Caco-2 (cell line): ENCODE measurements around the gene SORCS2. TPM values are rescaled to one million over a fixed set of nuclear protein-coding genes. Genes with fewer than 3 reads are reported as not detected.
A peak's percentile ranks its signal among the peaks of the same experiment; 100 is the strongest.

Experiments used
- BruUV-seq: library from RNA; stranded (reverse); fragments of 400-500 nt; replicated peaks from 2 replicates; lab custom pipeline; 2021; lab: Mats Ljungman, UMichigan
- CTCF ChIA-PET: fragments of 300-600 bp; sonication (Branson Sonifier 250); formaldehyde crosslinking; loops from one replicate; lab custom pipeline; 2022; ENCODE audit warnings: antibody characterized with exemption; lab: Charles Lee
- POLR2A ChIA-PET: fragments of 300-600 bp; sonication (Branson Sonifier 250); formaldehyde crosslinking; loops from one replicate; lab custom pipeline; 2022; ENCODE audit warnings: antibody characterized with exemption; lab: Charles Lee
- DNase-seq, 2 experiments: peaks; one replicate each; pipeline versions ENCODE4 v3.0.0 to v3.0.0-alpha.2; 2020 to 2022
- H3K27me3 ChIP-seq: replicated peaks from 2 replicates; pipeline ENCODE4 v1.6.0; 2011; ENCODE audit warnings: low read length; ENCODE audit not compliant: control insufficient read depth, insufficient read depth
- H3K36me3 ChIP-seq: 2 replicates; pipeline ENCODE4 v1.5.1; 2011; ENCODE audit warnings: low read length; ENCODE audit not compliant: control insufficient read depth, insufficient read depth
- H3K4me1 ChIP-seq: fragments of 250-450 bp; sonication (Bioruptor Pico); 2 replicates; pipeline ENCODE4 v1.5.1; 2020; ENCODE audit warnings: mild to moderate bottlenecking
- H3K4me3 ChIP-seq: 2 replicates; pipeline ENCODE4 v1.5.1; 2011; ENCODE audit warnings: low read depth, mild to moderate bottlenecking, control low read depth, low read length
- H3K9me3 ChIP-seq: fragments of 250-450 bp; sonication (Bioruptor Pico); 2 replicates; pipeline ENCODE4 v1.5.1; 2020; ENCODE audit warnings: mild to moderate bottlenecking, moderate library complexity
- H3K27ac Mint-ChIP-seq: one replicate; pipeline ENCODE4 v1.8.0; 2022; ENCODE audit warnings: mixed read lengths; ENCODE audit not compliant: unreplicated experiment
- H3K27me3 Mint-ChIP-seq: one replicate; pipeline ENCODE4 v1.8.0; 2022; ENCODE audit warnings: mixed read lengths; ENCODE audit not compliant: insufficient read depth, unreplicated experiment
- H3K36me3 Mint-ChIP-seq: one replicate; pipeline ENCODE4 v1.8.0; 2022; ENCODE audit warnings: mild to moderate bottlenecking, mixed read lengths; ENCODE audit not compliant: insufficient read depth, unreplicated experiment
- H3K4me1 Mint-ChIP-seq: one replicate; pipeline ENCODE4 v1.8.0; 2022; ENCODE audit warnings: low read depth, mixed read lengths; ENCODE audit not compliant: unreplicated experiment
- H3K4me3 Mint-ChIP-seq: one replicate; pipeline ENCODE4 v1.8.0; 2022; ENCODE audit warnings: mild to moderate bottlenecking, moderate library complexity, mixed read lengths; ENCODE audit not compliant: unreplicated experiment
- H3K9me3 Mint-ChIP-seq: one replicate; pipeline ENCODE4 v1.8.0; 2022; ENCODE audit warnings: mixed read lengths; ENCODE audit not compliant: unreplicated experiment
- CTCF ChIP-seq, 2 experiments: fragments of 200-600 bp in 1 of 2; IDR thresholded peaks; 1 replicate in 1 of 2; 2 replicates in 1 of 2; pipeline versions ENCODE4 v1.5.1 to v1.8.0; 2011 to 2022; ENCODE audit warnings: antibody characterized with exemption in 1 of 2, control low read depth in 1 of 2, inconsistent platforms in 1 of 2, low read depth in 1 of 2, low read length in 1 of 2, mild to moderate bottlenecking in 1 of 2, moderate library complexity in 1 of 2; ENCODE audit not compliant: insufficient read depth in 1 of 2, severe bottlenecking in 1 of 2, unreplicated experiment in 1 of 2
- intact Hi-C: fragments of 100-400 bp; cut with micrococcal nuclease; formaldehyde crosslinking; loops from one replicate; pipeline ENCODE4 v1.10.0; 2022; ENCODE audit not compliant: unreplicated experiment
- total RNA-seq: library from RNA; stranded (reverse); gene quantifications from 2 replicates; pipeline ENCODE4 v1.2.3, GENCODE V29; 2022

Gene SORCS2
- total RNA-seq, 1 experiment from 2014 or later: 1.6 TPM

DNA sequence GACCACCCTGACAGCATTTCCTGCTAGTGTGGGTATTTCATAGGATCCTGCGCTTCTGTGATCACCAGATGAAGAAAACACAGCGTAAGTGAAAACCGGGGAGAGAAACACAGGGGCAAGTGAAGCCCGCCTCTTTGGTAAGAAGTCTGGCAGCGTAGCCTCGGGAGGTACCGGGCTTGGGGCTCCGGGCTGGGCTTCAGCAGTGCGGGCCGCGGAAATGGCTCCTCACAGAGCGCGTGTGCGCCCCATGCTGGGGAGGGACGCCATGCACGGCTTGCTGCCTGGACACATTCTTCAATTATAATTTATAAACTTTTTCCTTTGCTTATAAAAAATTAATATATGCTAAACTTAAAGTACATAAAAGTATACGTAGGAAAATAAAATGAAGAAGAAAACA lies 595.9 kb downstream of the SORCS2 start:
- no peaks in the 10 kb centered on the region for H3K27me3 ChIP-seq
- H3K27me3 Mint-ChIP-seq: no peaks in the 10 kb centered on the region
- H3K4me3 ChIP-seq: no peak overlapping the region
- H3K36me3 ChIP-seq: no peaks in the 10 kb centered on the region
- no peaks in the 10 kb centered on the region for H3K4me1 Mint-ChIP-seq
- no peaks in the 10 kb centered on the region for H3K9me3 Mint-ChIP-seq
- no peak overlapping the region for H3K4me3 Mint-ChIP-seq
- no peaks in the 10 kb centered on the region for H3K4me1 ChIP-seq
- intact Hi-C loops: no loop called here
- BruUV-seq: no TSS peak
- CTCF ChIA-PET: no interaction called here
- POLR2A ChIA-PET: no interaction called here
- H3K36me3 Mint-ChIP-seq: peaks cover 27% of the 10 kb centered on the region
- no peak for TF ChIP-seq CTCF (IDR thresholded peaks at IDR 0.05; ENCODE audit: insufficient read depth in 1 of 2, low read depth in 1 of 2, low read length in 1 of 2, severe bottlenecking in 1 of 2, unreplicated experiment in 1 of 2)
- no peaks in the 10 kb centered on the region for H3K9me3 ChIP-seq
- DNase-seq: no peak
- no peak overlapping the region for H3K27ac Mint-ChIP-seq

DNA sequence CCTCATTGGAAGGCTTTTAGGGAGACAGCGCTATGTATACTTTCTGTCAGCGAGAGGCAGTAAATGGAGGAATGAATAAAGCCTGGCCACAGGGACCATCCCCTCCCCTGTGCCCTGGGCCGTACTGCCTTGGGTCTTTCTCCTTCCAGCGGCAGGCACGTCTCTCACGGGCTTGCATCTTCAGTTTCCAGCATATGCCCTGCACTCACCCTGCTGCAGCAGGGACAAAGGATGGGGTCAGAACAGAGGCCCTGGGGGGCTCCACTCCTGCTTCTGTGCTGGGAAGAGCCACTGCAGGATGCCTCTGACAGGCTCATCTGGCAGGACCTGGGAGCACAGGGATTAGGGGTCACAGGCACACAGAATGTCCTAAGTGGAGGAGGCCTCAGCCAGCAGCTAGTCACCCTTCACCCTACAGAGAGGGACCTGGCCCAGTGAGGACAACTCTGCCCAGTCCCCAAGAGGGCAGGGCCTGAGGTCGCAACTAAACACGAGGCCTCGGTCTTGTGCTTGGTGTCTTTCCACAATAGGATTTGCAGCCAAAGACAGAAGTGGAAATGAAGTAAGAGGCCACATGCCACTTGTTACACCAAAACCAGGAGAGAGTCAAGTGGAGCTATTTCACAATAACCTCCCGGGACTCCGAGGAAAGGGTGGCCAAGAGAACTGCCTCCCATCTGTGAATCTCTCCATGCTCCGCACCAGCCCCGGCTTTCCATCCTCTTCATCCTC lies 596.5 kb downstream of the SORCS2 start:
- BruUV-seq: no TSS peak
- no peaks in the 10 kb centered on the region for H3K4me1 Mint-ChIP-seq
- H3K36me3 Mint-ChIP-seq: peaks cover 27% of the 10 kb centered on the region

GRCh38 chr4:7790023-7790422 lies 597.7 kb downstream of the SORCS2 start:
- no TSS peak for BruUV-seq
- TF ChIP-seq CTCF (IDR thresholded peaks at IDR 0.05; ENCODE audit: insufficient read depth in 1 of 2, low read depth in 1 of 2, low read length in 1 of 2, severe bottlenecking in 1 of 2, unreplicated experiment in 1 of 2): no peak
- H3K27ac Mint-ChIP-seq: no peak overlapping the region
- no peaks in the 10 kb centered on the region for H3K9me3 ChIP-seq
- ChIA-PET CTCF (interaction anchor here (1.5 kb wide), 1 partner anchor 12 kb away, joined by 5 read pairs; no protein-coding TSS in a partner anchor), POLR2A (no interaction called here)
- H3K36me3 ChIP-seq: no peaks in the 10 kb centered on the region
- intact Hi-C loops: no loop called here
- H3K36me3 Mint-ChIP-seq: peaks cover 27% of the 10 kb centered on the region
- H3K27me3 ChIP-seq: no peaks in the 10 kb centered on the region
- H3K9me3 Mint-ChIP-seq: no peaks in the 10 kb centered on the region
- no peaks in the 10 kb centered on the region for H3K4me1 Mint-ChIP-seq
- H3K27me3 Mint-ChIP-seq: no peaks in the 10 kb centered on the region
- no peak overlapping the region for H3K4me3 Mint-ChIP-seq
- no peaks in the 10 kb centered on the region for H3K4me1 ChIP-seq
- DNase-seq: no peak
- H3K4me3 ChIP-seq: no peak overlapping the region

More for the DNA sequence above, 596.5 kb downstream of the SORCS2 start:
- Mint-ChIP-seq H3K27me3 (no peaks in the 10 kb centered on the region), H3K27ac (peak overlapping the region; percentile 22), H3K9me3 (no peaks in the 10 kb centered on the region), H3K4me3 (no peak overlapping the region)
- no peaks in the 10 kb centered on the region for H3K4me1 ChIP-seq
- no peaks in the 10 kb centered on the region for H3K27me3 ChIP-seq
- no peak for DNase-seq
- intact Hi-C loops: no loop called here
- no peak for TF ChIP-seq CTCF (IDR thresholded peaks at IDR 0.05; ENCODE audit: insufficient read depth in 1 of 2, low read depth in 1 of 2, low read length in 1 of 2, severe bottlenecking in 1 of 2, unreplicated experiment in 1 of 2)
- ChIA-PET CTCF (interaction anchor here (0.8 kb wide), 1 partner anchor 685 kb away, joined by 4 read pairs; no protein-coding TSS in a partner anchor), POLR2A (no interaction called here)
- H3K4me3 ChIP-seq: no peak overlapping the region
- no peaks in the 10 kb centered on the region for H3K9me3 ChIP-seq
- no peaks in the 10 kb centered on the region for H3K36me3 ChIP-seq
